Erythroblast (primary cell): Measurements from ENCODE around the gene IL19.

Experiments used
- GATA1 ChIP-seq: IDR thresholded peaks from 2 replicates; pipeline ENCODE4 v1.6.1; 2011; ENCODE audit warnings: low read depth, mild to moderate bottlenecking, control low read depth, low read length, moderate library complexity
- POLR2A ChIP-seq: IDR thresholded peaks from 2 replicates; pipeline ENCODE4 v1.6.1; 2011; ENCODE audit warnings: mild to moderate bottlenecking, low read length

GRCh38 chr1:206882555-206882954, 112.0 kb downstream of the IL19 start:
- no peak for TF ChIP-seq POLR2A
- no peak for TF ChIP-seq GATA1
